GM12878 (cell line): Measurements from ENCODE around the gene ART3. TPM values are rescaled to one million over a fixed set of nuclear protein-coding genes. Genes with fewer than 3 reads are reported as not detected.

Experiments used
- ATAC-seq: fragments of 200-7000 bp; cut with Tn5 transposase; 3 replicates; pipeline ENCODE4 v1.9.1; 2020; ENCODE audit warnings: mild to moderate bottlenecking, moderate library complexity
- BruUV-seq: library from RNA; stranded (reverse); fragments of 400-500 nt; replicated peaks from 2 replicates; lab custom pipeline; 2021; lab: Mats Ljungman, UMichigan
- CTCF ChIA-PET: fragments of 300-600 bp; sonication (Branson Sonifier 250); formaldehyde crosslinking; extraction: SDS; loops from one replicate; lab custom pipeline; 2021; ENCODE audit warnings: inconsistent platforms; lab: Yijun Ruan, JAX
- POLR2A ChIA-PET: fragments of 350-600 bp; formaldehyde crosslinking; extraction: SDS; loops from one replicate; lab custom pipeline; 2021; ENCODE audit warnings: inconsistent platforms; lab: Charles Lee
- RAD21 ChIA-PET: fragments of 300-600 bp; sonication (Branson Sonifier 250); formaldehyde crosslinking; loops from one replicate; lab custom pipeline; 2023; ENCODE audit warnings: antibody characterized with exemption; ENCODE audit not compliant: unreplicated experiment; lab: Charles Lee
- SMC1A ChIA-PET: fragments of 300-600 bp; sonication (Branson Sonifier 250); formaldehyde crosslinking; loops from one replicate; lab custom pipeline; 2023; ENCODE audit not compliant: unreplicated experiment, uncharacterized antibody; lab: Charles Lee
- DNase-seq: peaks from one replicate; pipeline ENCODE4 v3.0.0-alpha.2; 2011; ENCODE audit warnings: low read depth, low spot score
- FAIRE-seq: peaks from 3 replicates; lab custom pipeline; 2011; peaks lifted over from hg19 to GRCh38; lab: Jason Lieb, UNC
- H2AFZ ChIP-seq: 2 replicates; pipeline ENCODE4 v1.6.0; 2011; ENCODE audit warnings: low read depth, low read length, control low read depth; ENCODE audit not compliant: control insufficient read depth
- H3K27ac ChIP-seq: 2 replicates; pipeline ENCODE4 v1.5.1; 2011; ENCODE audit warnings: control low read depth; ENCODE audit not compliant: control insufficient read depth, insufficient read depth
- H3K27me3 ChIP-seq, 2 experiments: replicated peaks in 1 of 2; 2 replicates each; pipeline versions ENCODE4 v1.6.0 to v1.6.1; 2011; ENCODE audit warnings: low read length in 1 of 2; ENCODE audit not compliant: control insufficient read depth in 2 of 2, insufficient read depth in 2 of 2
- H3K36me3 ChIP-seq, 2 experiments: 2 replicates each; pipeline ENCODE4 v1.5.1; 2011; ENCODE audit warnings: low read length in 1 of 2; ENCODE audit not compliant: control insufficient read depth in 2 of 2, insufficient read depth in 2 of 2
- H3K4me1 ChIP-seq: 2 replicates; pipeline ENCODE4 v1.6.1; 2011; ENCODE audit warnings: mild to moderate bottlenecking, low read length, moderate library complexity, mixed read lengths; ENCODE audit not compliant: control insufficient read depth, insufficient read depth
- H3K4me2 ChIP-seq: 2 replicates; pipeline ENCODE4 v1.6.0; 2011; ENCODE audit warnings: control low read depth; ENCODE audit not compliant: control insufficient read depth, insufficient read depth
- H3K4me3 ChIP-seq: fragments of 200-600 bp; sonication (generic); 2 replicates; pipeline ENCODE4 v1.5.1; 2016
- H3K79me2 ChIP-seq: 2 replicates; pipeline ENCODE4 v1.6.0; 2011; ENCODE audit warnings: low read length; ENCODE audit not compliant: control insufficient read depth, insufficient read depth
- H3K9ac ChIP-seq: 2 replicates; pipeline ENCODE4 v1.8.0; 2011; ENCODE audit warnings: low read length, control low read depth, mixed read lengths; ENCODE audit not compliant: control insufficient read depth, insufficient read depth
- H3K9me3 ChIP-seq: replicated peaks from 3 replicates; pipeline ENCODE4 v1.5.1; 2011; ENCODE audit warnings: mild to moderate bottlenecking, low read length; ENCODE audit not compliant: control insufficient read depth, insufficient read depth
- H4K20me1 ChIP-seq: 2 replicates; pipeline ENCODE4 v1.6.0; 2011; ENCODE audit not compliant: control insufficient read depth, insufficient read depth
- ATF2 ChIP-seq: IDR thresholded peaks from 2 replicates; pipeline ENCODE4 v1.6.1; 2012; ENCODE audit warnings: low read length, inconsistent platforms
- BMI1 ChIP-seq: fragments of 450-650 bp; IDR thresholded peaks from 2 replicates; pipeline ENCODE4 v1.6.1; 2016; ENCODE audit warnings: mild to moderate bottlenecking, moderate library complexity, borderline replicate concordance
- IRF3 ChIP-seq: fragments of 450-650 bp; IDR thresholded peaks from 2 replicates; pipeline ENCODE4 v1.6.1; 2014; ENCODE audit warnings: mild to moderate bottlenecking
- MTA2 ChIP-seq: fragments of 450-650 bp; IDR thresholded peaks from 2 replicates; pipeline ENCODE4 v1.6.1; 2016; ENCODE audit warnings: low read depth, mild to moderate bottlenecking, moderate library complexity
- MYC ChIP-seq: IDR thresholded peaks from 2 replicates; pipeline ENCODE4 v1.6.1; 2011; ENCODE audit warnings: mild to moderate bottlenecking, low read length, moderate library complexity, inconsistent platforms; ENCODE audit not compliant: insufficient read depth, insufficient replicate concordance, insufficient read length, severe bottlenecking
- NKRF ChIP-seq: fragments of 450-650 bp; conservative IDR thresholded peaks from 2 replicates; pipeline ENCODE4 v1.6.1; 2017; ENCODE audit warnings: mild to moderate bottlenecking, moderate library complexity
- NR2F1 ChIP-seq: fragments of 450-650 bp; conservative IDR thresholded peaks from 2 replicates; pipeline ENCODE4 v1.6.1; 2017; ENCODE audit warnings: mild to moderate bottlenecking
- SMAD5 ChIP-seq: IDR thresholded peaks from 2 replicates; pipeline ENCODE4 v1.6.1; 2016; ENCODE audit warnings: antibody characterized with exemption, low read depth
- ZBTB4 ChIP-seq: fragments of 450-650 bp; formaldehyde crosslinking; IDR thresholded peaks from 2 replicates; pipeline ENCODE4 v1.4.0; 2022; ENCODE audit warnings: mild to moderate bottlenecking, moderate library complexity
- ZZZ3 ChIP-seq: IDR thresholded peaks from 2 replicates; pipeline ENCODE4 v1.6.1; 2011; ENCODE audit warnings: low read depth; ENCODE audit not compliant: control insufficient read depth, insufficient read length
- WGBS: methylation state at CpG from one replicate; pipeline ENCODE4 v1.1.6; 2016; ENCODE audit warnings: low lambda C conversion rate; ENCODE audit not compliant: insufficient replicate concordance, insufficient coverage; ENCODE audit errors: missing lambda C conversion rate; 5-methylcytosine and 5-hydroxymethylcytosine counted together
- in situ Hi-C: fragments of 300-500 bp; cut with MboI; formaldehyde crosslinking; loops from 9 replicates; pipeline ENCODE4 v1.14.3; 2018; ENCODE audit warnings: mixed read lengths
- intact Hi-C: fragments of 100-400 bp; cut with micrococcal nuclease; formaldehyde crosslinking; loops from one replicate; pipeline ENCODE4 v1.14.2; 2022; ENCODE audit not compliant: unreplicated experiment
- polyA plus RNA-seq, 11 experiments: library from polyadenylated mRNA; depleted of rRNA in 4 of 11; unstranded in 6 of 11; stranded (reverse) in 5 of 11; fragments of >200 nt; fragmentation: Nextera tagmentation in 4 of 11; fragmentation: Illumina TruSeq in 1 of 11; extraction: Ambion mirVana in 4 of 11; extraction: Trizol in 1 of 11; gene quantifications; 1 replicate in 1 of 11; 2 replicates in 10 of 11; pipeline versions ENCODE4 v1.2.1 to v1.2.3, GENCODE V29; 2011 to 2016; ENCODE audit warnings: inconsistent platforms in 2 of 11, missing spikeins in 2 of 11, low read depth in 1 of 11
- total RNA-seq, 4 experiments: library from RNA; depleted of rRNA in 3 of 4; stranded (reverse); fragments of >200 nt in 3 of 4; fragmentation: Illumina TruSeq in 1 of 4; extraction: Trizol in 1 of 4; gene quantifications; 2 replicates each; pipeline versions ENCODE4 v1.2.1 to v1.2.3, GENCODE V29; 2013 to 2021
- TF ChIP-seq, protein P1 (sequence below): IDR thresholded peaks from 2 replicates; pipeline ENCODE4 v1.6.1; 2011; ENCODE audit warnings: low read depth, low read length, improper control_type of control experiment, borderline replicate concordance
- TF ChIP-seq, protein P2 (sequence below): fragments of 450-650 bp; IDR thresholded peaks from 2 replicates; pipeline ENCODE4 v1.6.1; 2017; ENCODE audit warnings: mild to moderate bottlenecking, low read depth, inconsistent platforms; ENCODE audit not compliant: poor library complexity, severe bottlenecking

Gene ART3
- total and polyA plus RNA-seq, 10 of the 15 experiments (the other 5 are each of a cell fraction or from before 2014, with no cell fraction given) = 0.18 to 0.50 (median 0.26) TPM; not detected in 6

GRCh38 chr4:76074993-76075600 is 588 bp downstream of the ART3 start:
- no peaks in the 10 kb centered on the region for H3K9me3 ChIP-seq
- ATAC-seq (no peak), DNase-seq (no peak), FAIRE-seq (no peak)
- no peaks in the 10 kb centered on the region for H4K20me1 ChIP-seq
- H2AFZ ChIP-seq = no peak overlapping the region
- H3K36me3 ChIP-seq = no peaks in the 10 kb centered on the region
- 36% methylated on average over 4 of the region's 4 CpGs for WGBS
- H3K4me2 ChIP-seq = no peak overlapping the region
- intact Hi-C loops = no loop called here
- H3K27me3 ChIP-seq = peaks cover 0 to 8% of the 10 kb centered on the region in 2 experiments; a peak in 1 of 4 replicates
- ChIA-PET POLR2A (no interaction called here), CTCF (no interaction called here), SMC1A (interaction anchor here (1.6 kb wide), 1 partner anchor 79 kb away, joined by 4 read pairs; no protein-coding TSS in a partner anchor), RAD21 (no interaction called here)
- H3K27ac ChIP-seq = no peak overlapping the region
- H3K9ac ChIP-seq = no peak overlapping the region
- no peaks in the 10 kb centered on the region for H3K4me1 ChIP-seq
- H3K79me2 ChIP-seq = no peaks in the 10 kb centered on the region
- in situ Hi-C loops = no loop called here
- BruUV-seq = no TSS peak
- H3K4me3 ChIP-seq = no peak overlapping the region
- TF ChIP-seq MTA2 (no peak), NR2F1 (no peak), IRF3 (no peak), ATF2 (no peak), ZZZ3 (no peak), MYC (no peak), NKRF (no peak), ZBTB4 (CRISPR knock-in tag) (no peak), BMI1 (no peak), SMAD5 (no peak)
- TF ChIP-seq, protein P1, sequence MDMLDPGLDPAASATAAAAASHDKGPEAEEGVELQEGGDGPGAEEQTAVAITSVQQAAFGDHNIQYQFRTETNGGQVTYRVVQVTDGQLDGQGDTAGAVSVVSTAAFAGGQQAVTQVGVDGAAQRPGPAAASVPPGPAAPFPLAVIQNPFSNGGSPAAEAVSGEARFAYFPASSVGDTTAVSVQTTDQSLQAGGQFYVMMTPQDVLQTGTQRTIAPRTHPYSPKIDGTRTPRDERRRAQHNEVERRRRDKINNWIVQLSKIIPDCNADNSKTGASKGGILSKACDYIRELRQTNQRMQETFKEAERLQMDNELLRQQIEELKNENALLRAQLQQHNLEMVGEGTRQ = no peak
- TF ChIP-seq, protein P2, sequence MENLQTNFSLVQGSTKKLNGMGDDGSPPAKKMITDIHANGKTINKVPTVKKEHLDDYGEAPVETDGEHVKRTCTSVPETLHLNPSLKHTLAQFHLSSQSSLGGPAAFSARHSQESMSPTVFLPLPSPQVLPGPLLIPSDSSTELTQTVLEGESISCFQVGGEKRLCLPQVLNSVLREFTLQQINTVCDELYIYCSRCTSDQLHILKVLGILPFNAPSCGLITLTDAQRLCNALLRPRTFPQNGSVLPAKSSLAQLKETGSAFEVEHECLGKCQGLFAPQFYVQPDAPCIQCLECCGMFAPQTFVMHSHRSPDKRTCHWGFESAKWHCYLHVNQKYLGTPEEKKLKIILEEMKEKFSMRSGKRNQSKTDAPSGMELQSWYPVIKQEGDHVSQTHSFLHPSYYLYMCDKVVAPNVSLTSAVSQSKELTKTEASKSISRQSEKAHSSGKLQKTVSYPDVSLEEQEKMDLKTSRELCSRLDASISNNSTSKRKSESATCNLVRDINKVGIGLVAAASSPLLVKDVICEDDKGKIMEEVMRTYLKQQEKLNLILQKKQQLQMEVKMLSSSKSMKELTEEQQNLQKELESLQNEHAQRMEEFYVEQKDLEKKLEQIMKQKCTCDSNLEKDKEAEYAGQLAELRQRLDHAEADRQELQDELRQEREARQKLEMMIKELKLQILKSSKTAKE = no peak
